ENCODE measurements around the gene FUT6. TPM values are rescaled to one million over a fixed set of nuclear protein-coding genes. Genes with fewer than 3 reads are reported as not detected.

The FUT6 gene
- total and polyA plus RNA-seq, 2 experiments from 2014 or later = not detected

DNA sequence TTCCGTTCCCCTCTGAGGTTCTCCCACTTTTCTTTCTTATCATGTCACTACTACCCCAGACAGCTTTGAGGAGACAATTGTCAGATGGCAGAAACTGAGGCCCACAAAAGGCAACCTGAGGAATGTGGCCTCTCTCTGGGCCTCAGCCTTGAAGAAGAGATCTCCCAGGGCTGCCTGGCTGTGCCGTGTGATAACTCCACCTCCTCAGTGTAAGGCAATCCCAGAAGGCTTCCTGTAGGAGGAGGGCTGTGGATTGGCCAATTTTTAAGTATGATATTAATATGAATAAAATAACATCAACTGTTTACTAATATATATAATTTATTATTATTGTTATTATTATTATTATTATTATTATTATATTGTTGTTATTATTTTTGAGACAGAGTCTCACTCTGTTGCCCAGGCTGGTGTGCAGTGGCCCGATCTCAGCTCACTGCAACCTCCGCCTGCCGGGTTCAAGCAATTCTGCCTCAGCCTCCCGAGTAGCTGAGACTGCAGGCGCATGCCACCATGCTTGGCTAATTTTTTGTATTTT is 44.1 kb downstream of the FUT6 start:
- Histone ChIP-seq H3K27ac (no peak overlapping the region), H3K9me3 (ENCODE audit: low read depth) (no peaks in the 10 kb centered on the region), H3K4me3 (no peak overlapping the region), H3K36me3 (no peaks in the 10 kb centered on the region), H3K4me1 (ENCODE audit: low read depth) (no peaks in the 10 kb centered on the region), H3K27me3 (no peaks in the 10 kb centered on the region)
- TF ChIP-seq, protein P1, sequence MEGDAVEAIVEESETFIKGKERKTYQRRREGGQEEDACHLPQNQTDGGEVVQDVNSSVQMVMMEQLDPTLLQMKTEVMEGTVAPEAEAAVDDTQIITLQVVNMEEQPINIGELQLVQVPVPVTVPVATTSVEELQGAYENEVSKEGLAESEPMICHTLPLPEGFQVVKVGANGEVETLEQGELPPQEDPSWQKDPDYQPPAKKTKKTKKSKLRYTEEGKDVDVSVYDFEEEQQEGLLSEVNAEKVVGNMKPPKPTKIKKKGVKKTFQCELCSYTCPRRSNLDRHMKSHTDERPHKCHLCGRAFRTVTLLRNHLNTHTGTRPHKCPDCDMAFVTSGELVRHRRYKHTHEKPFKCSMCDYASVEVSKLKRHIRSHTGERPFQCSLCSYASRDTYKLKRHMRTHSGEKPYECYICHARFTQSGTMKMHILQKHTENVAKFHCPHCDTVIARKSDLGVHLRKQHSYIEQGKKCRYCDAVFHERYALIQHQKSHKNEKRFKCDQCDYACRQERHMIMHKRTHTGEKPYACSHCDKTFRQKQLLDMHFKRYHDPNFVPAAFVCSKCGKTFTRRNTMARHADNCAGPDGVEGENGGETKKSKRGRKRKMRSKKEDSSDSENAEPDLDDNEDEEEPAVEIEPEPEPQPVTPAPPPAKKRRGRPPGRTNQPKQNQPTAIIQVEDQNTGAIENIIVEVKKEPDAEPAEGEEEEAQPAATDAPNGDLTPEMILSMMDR (IDR thresholded peaks at IDR 0.05; ENCODE audit: low read depth, low read length) = no peak
- no peak for DNase-seq (ENCODE audit: low read depth in 1 of 2, low spot score in 1 of 2)

DNA sequence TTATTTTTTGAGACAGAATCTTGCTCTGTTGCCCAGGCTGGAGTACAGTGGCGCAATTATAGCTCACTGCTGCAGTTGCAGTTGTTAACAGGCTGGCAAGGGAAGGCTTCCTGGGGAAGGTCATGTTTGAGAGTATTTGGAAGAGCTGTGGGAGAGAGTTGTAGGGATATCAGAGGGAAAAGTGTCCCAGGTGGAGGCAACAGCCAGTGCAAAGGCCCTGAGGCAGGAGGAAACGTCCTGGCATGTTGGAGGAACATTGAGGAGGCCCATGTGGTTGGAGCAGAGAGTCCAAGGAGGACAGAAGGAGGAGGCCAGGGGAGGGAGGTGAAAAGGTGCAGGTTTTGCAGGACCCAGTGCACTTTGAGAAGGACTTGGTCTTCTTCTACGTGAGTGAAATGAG is 46.3 kb downstream of the FUT6 start:
- DNase-seq (ENCODE audit: low read depth in 1 of 2, low spot score in 1 of 2) = no peak
- H3K4me3 ChIP-seq = no peak overlapping the region
- TF ChIP-seq, protein P1 (IDR thresholded peaks at IDR 0.05; ENCODE audit: low read depth, low read length) = no peak
- H3K9me3 ChIP-seq (ENCODE audit: low read depth) = no peaks in the 10 kb centered on the region
- H3K36me3 ChIP-seq = peaks cover 8% of the 10 kb centered on the region
- H3K4me1 ChIP-seq (ENCODE audit: low read depth) = no peaks in the 10 kb centered on the region
- H3K27ac ChIP-seq = no peak overlapping the region
- H3K27me3 ChIP-seq = no peaks in the 10 kb centered on the region

DNA sequence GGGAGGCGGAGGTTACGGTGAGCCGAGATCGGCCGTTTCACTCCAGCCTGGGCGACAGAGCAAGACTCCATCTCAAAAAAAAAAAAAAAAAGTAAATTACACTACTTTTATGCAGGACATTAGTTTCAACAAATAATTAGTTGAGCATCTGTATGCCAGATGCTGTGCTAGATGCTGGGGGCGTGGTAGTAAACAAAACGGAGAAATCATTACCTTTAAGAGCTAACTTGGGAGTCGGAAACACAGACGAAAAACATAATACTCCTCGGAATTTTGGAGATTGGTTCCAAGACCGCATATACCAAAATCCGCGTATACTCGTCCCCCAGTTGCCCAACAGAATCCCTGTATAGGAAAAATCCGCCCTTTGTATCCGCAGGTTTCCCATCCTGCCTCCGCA is 47.3 kb downstream of the FUT6 start:
- TF ChIP-seq, protein P1 (IDR thresholded peaks at IDR 0.05; ENCODE audit: low read depth, low read length) = no peak
- Histone ChIP-seq H3K27me3 (no peaks in the 10 kb centered on the region), H3K36me3 (peaks cover 12% of the 10 kb centered on the region), H3K27ac (no peak overlapping the region), H3K4me3 (no peak overlapping the region), H3K9me3 (ENCODE audit: low read depth) (no peaks in the 10 kb centered on the region), H3K4me1 (ENCODE audit: low read depth) (no peaks in the 10 kb centered on the region)
- no peak for DNase-seq (ENCODE audit: low read depth in 1 of 2, low spot score in 1 of 2)

DNA sequence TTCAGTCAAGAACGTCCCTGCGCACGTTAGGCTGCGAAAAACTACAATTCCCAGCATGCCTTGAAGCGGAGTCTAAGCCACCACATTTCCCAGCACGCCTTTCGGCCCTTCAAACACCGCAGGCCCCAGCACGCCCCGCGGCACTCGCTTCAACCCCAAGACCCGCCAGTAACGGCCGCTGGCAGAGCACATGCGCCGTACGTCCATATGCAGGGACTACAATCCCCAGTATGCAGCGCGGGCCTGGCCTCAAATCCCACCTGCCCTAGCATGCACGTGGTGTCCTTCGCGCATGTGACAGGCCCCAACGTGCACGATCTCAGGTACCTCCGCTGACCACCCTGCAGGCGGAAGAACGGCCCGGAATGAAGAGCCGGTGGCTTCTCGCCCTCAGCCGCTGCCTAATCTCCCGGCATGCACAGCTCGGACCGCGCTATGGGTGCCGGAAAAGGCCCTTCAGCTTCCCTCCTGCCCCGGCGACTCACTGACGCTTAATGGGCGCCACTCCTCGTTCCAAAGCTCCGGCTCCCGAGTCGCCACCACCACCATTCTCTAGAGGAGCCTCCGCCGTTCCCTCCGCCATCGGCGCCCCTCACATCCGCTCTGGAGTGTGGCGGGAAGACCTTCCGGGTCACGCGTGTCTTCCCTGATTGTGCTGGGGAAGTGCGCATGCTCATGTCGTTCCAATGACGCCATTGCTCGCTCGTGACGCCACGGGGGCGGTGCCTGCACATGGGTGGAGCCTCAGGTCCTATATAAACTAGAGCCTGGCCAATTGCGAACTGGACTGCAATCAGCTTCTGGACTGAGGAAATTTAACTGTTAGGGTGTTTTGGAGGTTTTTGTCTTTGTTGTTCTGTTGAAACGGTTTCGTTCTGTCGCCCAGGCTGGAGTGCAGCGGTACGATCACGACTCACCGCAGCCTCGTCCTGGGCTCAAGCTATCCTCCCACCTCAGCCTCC is 48.7 kb downstream of the FUT6 start, which contains the start of gene DUS3L:
TSS of gene DUS3L (minus strand) at position 605 of the 962 bp plus-strand sequence. CDS start at position 583, 22 bp downstream.
- Histone ChIP-seq H3K9me3 (ENCODE audit: low read depth) (no peaks in the 10 kb centered on the region), H3K4me3 (peak within 1 kb of the TSS; percentile 56), H3K4me1 (ENCODE audit: low read depth) (no peaks in the 10 kb centered on the region), H3K27me3 (no peaks in the 10 kb centered on the region), H3K36me3 (peaks cover 16% of the 10 kb centered on the region), H3K27ac (peak within 1 kb of the TSS; percentile 96)
- TF ChIP-seq, protein P1 (IDR thresholded peaks at IDR 0.05; ENCODE audit: low read depth, low read length) = no peak
- DNase-seq (ENCODE audit: low read depth in 1 of 2, low spot score in 1 of 2) = peak; percentile 99

DNA sequence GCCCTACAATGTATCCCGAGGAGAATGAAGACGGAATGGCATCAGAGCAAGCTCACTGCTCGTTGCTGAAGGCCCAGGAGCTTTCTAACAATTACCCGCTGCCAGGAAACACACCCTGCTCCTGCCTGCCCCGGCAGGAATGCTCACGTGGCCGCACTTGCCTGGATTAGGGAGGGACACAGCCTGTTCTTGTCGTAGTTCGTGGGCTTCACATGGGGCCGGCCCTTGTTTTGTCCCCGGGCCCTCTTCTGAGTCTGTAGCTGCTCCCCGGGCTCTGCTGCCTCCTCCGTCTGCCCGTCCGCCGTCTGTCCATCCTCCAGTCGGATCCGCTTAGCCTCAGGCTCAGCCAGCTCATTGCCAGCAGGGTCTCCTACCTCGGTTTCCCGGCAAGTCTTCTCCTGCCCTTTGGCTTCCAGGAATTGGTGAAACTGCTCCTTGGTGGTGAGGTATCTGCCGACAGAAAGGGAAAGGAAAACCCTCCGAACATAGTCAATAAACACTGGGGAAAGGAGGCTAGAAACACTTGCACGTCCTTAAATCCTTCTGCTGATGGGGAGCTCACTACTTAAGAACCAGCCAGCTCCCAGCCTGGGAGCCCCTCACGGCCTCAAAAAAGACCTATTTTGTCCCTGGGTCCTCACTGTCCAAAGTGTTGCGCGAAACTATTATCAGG is 49.5 kb downstream of the FUT6 start:
- Histone ChIP-seq H3K27ac (no peak overlapping the region), H3K36me3 (peaks cover 16% of the 10 kb centered on the region), H3K4me1 (ENCODE audit: low read depth) (no peaks in the 10 kb centered on the region), H3K9me3 (ENCODE audit: low read depth) (no peaks in the 10 kb centered on the region), H3K4me3 (peak overlapping the region; percentile 19), H3K27me3 (no peaks in the 10 kb centered on the region)
- no peak for DNase-seq (ENCODE audit: low read depth in 1 of 2, low spot score in 1 of 2)
- TF ChIP-seq, protein P1 (IDR thresholded peaks at IDR 0.05; ENCODE audit: low read depth, low read length) = no peak

All from cardiac muscle cell (in vitro differentiated cells and primary cell).